ENCODE measurements around the gene SHLD1.

SHLD1 gene

GRCh38 chr20:5864428-5864827 is 114.2 kb downstream of the SHLD1 start:
- Mint-ChIP-seq H3K27me3 (no peaks in the 10 kb centered on the region), H3K27ac (no peak overlapping the region), H3K36me3 (ENCODE audit: low read depth) (peaks cover 8% of the 10 kb centered on the region), H3K4me3 (no peak overlapping the region), H3K4me1 (ENCODE audit: low read depth) (peaks cover 7% of the 10 kb centered on the region), H3K9me3 (no peaks in the 10 kb centered on the region)

- Mint-ChIP-seq H3K27ac (no peak overlapping the region), H3K27me3 (no peaks in the 10 kb centered on the region), H3K4me3 (no peak overlapping the region), H3K4me1 (ENCODE audit: low read depth) (peaks cover 7% of the 10 kb centered on the region), H3K9me3 (no peaks in the 10 kb centered on the region), H3K36me3 (ENCODE audit: low read depth) (peaks cover 8% of the 10 kb centered on the region)
These were observed 114.8 kb downstream of the SHLD1 start for GRCh38 chr20:5864873-5865587.

- H3K4me1 Mint-ChIP-seq (ENCODE audit: low read depth): peaks cover 7% of the 10 kb centered on the region
- H3K4me3 Mint-ChIP-seq: no peak overlapping the region
- peaks cover 8% of the 10 kb centered on the region for H3K36me3 Mint-ChIP-seq (ENCODE audit: low read depth)
- H3K9me3 Mint-ChIP-seq: no peaks in the 10 kb centered on the region
- H3K27ac Mint-ChIP-seq: no peak overlapping the region
- peaks cover 4% of the 10 kb centered on the region for H3K27me3 Mint-ChIP-seq
These were observed 115.4 kb downstream of the SHLD1 start for GRCh38 chr20:5865604-5866003.

- H3K36me3 Mint-ChIP-seq (ENCODE audit: low read depth): no peaks in the 10 kb centered on the region
- no peaks in the 10 kb centered on the region for H3K9me3 Mint-ChIP-seq
- H3K27ac Mint-ChIP-seq: no peak overlapping the region
- peaks cover 10% of the 10 kb centered on the region for H3K27me3 Mint-ChIP-seq
- no peak overlapping the region for H3K4me3 Mint-ChIP-seq
- H3K4me1 Mint-ChIP-seq (ENCODE audit: low read depth): no peaks in the 10 kb centered on the region
These were observed 120.4 kb downstream of the SHLD1 start for GRCh38 chr20:5870568-5870981.

GRCh38 chr20:5871459-5872410 is 121.5 kb downstream of the SHLD1 start:
- Mint-ChIP-seq H3K9me3 (no peaks in the 10 kb centered on the region), H3K27ac (no peak overlapping the region), H3K4me3 (no peak overlapping the region), H3K36me3 (ENCODE audit: low read depth) (no peaks in the 10 kb centered on the region), H3K27me3 (peaks cover 17% of the 10 kb centered on the region), H3K4me1 (ENCODE audit: low read depth) (no peaks in the 10 kb centered on the region)

GRCh38 chr20:5877128-5877527 is 126.9 kb downstream of the SHLD1 start:
- H3K36me3 Mint-ChIP-seq (ENCODE audit: low read depth): no peaks in the 10 kb centered on the region
- H3K4me3 Mint-ChIP-seq: no peak overlapping the region

GRCh38 chr20:5880326-5880725 is 130.1 kb downstream of the SHLD1 start:
- Mint-ChIP-seq H3K4me3 (no peak overlapping the region), H3K27ac (no peak overlapping the region), H3K27me3 (peaks cover 21% of the 10 kb centered on the region), H3K36me3 (ENCODE audit: low read depth) (no peaks in the 10 kb centered on the region), H3K4me1 (ENCODE audit: low read depth) (no peaks in the 10 kb centered on the region), H3K9me3 (no peaks in the 10 kb centered on the region)

More at GRCh38 chr20:5877128-5877527, 126.9 kb downstream of the SHLD1 start:
- H3K9me3 Mint-ChIP-seq: no peaks in the 10 kb centered on the region
- no peak overlapping the region for H3K27ac Mint-ChIP-seq
- H3K27me3 Mint-ChIP-seq: peaks cover 21% of the 10 kb centered on the region
- no peaks in the 10 kb centered on the region for H3K4me1 Mint-ChIP-seq (ENCODE audit: low read depth)

- Mint-ChIP-seq H3K4me3 (no peak overlapping the region), H3K27me3 (peaks cover 18% of the 10 kb centered on the region), H3K9me3 (no peaks in the 10 kb centered on the region), H3K36me3 (ENCODE audit: low read depth) (no peaks in the 10 kb centered on the region), H3K4me1 (ENCODE audit: low read depth) (no peaks in the 10 kb centered on the region), H3K27ac (no peak overlapping the region)
These were observed 131.5 kb downstream of the SHLD1 start for GRCh38 chr20:5881703-5882102.

- no peaks in the 10 kb centered on the region for H3K9me3 Mint-ChIP-seq
- H3K36me3 Mint-ChIP-seq (ENCODE audit: low read depth): no peaks in the 10 kb centered on the region
- no peak overlapping the region for H3K27ac Mint-ChIP-seq
- H3K4me1 Mint-ChIP-seq (ENCODE audit: low read depth): no peaks in the 10 kb centered on the region
- no peak overlapping the region for H3K4me3 Mint-ChIP-seq
- H3K27me3 Mint-ChIP-seq: peaks cover 20% of the 10 kb centered on the region
These were observed 132.0 kb downstream of the SHLD1 start for GRCh38 chr20:5882166-5882565.

- H3K9me3 Mint-ChIP-seq: no peaks in the 10 kb centered on the region
These were observed 134.5 kb downstream of the SHLD1 start for GRCh38 chr20:5884465-5885335.

GRCh38 chr20:5885866-5886265 is 135.7 kb downstream of the SHLD1 start:
- H3K27ac Mint-ChIP-seq: no peak overlapping the region
- peaks cover 10% of the 10 kb centered on the region for H3K27me3 Mint-ChIP-seq
- H3K36me3 Mint-ChIP-seq (ENCODE audit: low read depth): no peaks in the 10 kb centered on the region
- H3K4me3 Mint-ChIP-seq: no peak overlapping the region
- H3K4me1 Mint-ChIP-seq (ENCODE audit: low read depth): no peaks in the 10 kb centered on the region
- H3K9me3 Mint-ChIP-seq: no peaks in the 10 kb centered on the region

More at GRCh38 chr20:5884465-5885335, 134.5 kb downstream of the SHLD1 start:
- H3K27me3 Mint-ChIP-seq: peaks cover 17% of the 10 kb centered on the region
- no peak overlapping the region for H3K4me3 Mint-ChIP-seq
- H3K4me1 Mint-ChIP-seq (ENCODE audit: low read depth): no peaks in the 10 kb centered on the region
- no peak overlapping the region for H3K27ac Mint-ChIP-seq
- no peaks in the 10 kb centered on the region for H3K36me3 Mint-ChIP-seq (ENCODE audit: low read depth)

GRCh38 chr20:5886788-5887187 is 136.6 kb downstream of the SHLD1 start:
- Mint-ChIP-seq H3K4me3 (no peak overlapping the region), H3K9me3 (no peaks in the 10 kb centered on the region), H3K4me1 (ENCODE audit: low read depth) (no peaks in the 10 kb centered on the region)

GRCh38 chr20:5887386-5887785 is 137.2 kb downstream of the SHLD1 start:
- no peak overlapping the region for H3K4me3 Mint-ChIP-seq
- H3K27me3 Mint-ChIP-seq: peaks cover 4% of the 10 kb centered on the region
- no peak overlapping the region for H3K27ac Mint-ChIP-seq
- H3K36me3 Mint-ChIP-seq (ENCODE audit: low read depth): no peaks in the 10 kb centered on the region
- H3K4me1 Mint-ChIP-seq (ENCODE audit: low read depth): no peaks in the 10 kb centered on the region
- no peaks in the 10 kb centered on the region for H3K9me3 Mint-ChIP-seq

More at GRCh38 chr20:5886788-5887187, 136.6 kb downstream of the SHLD1 start:
- H3K36me3 Mint-ChIP-seq (ENCODE audit: low read depth): no peaks in the 10 kb centered on the region
- H3K27ac Mint-ChIP-seq: no peak overlapping the region
- peaks cover 6% of the 10 kb centered on the region for H3K27me3 Mint-ChIP-seq

- Mint-ChIP-seq H3K4me3 (no peak overlapping the region), H3K9me3 (no peaks in the 10 kb centered on the region), H3K4me1 (ENCODE audit: low read depth) (no peaks in the 10 kb centered on the region), H3K27ac (no peak overlapping the region), H3K27me3 (peaks cover 4% of the 10 kb centered on the region), H3K36me3 (ENCODE audit: low read depth) (no peaks in the 10 kb centered on the region)
These were observed 137.8 kb downstream of the SHLD1 start for GRCh38 chr20:5888041-5888440.

Data from stimulated activated naive CD8-positive, alpha-beta T cell treated with anti-CD3 and anti-CD28 coated beads, Interleukin-15, Interleukin-2, amounts not matched to agents 100 ng/mL and 50 ng/mL, for 24 hours (primary cell).